GM23338 (cell line): ENCODE data around the gene AP4E1. TPM values are rescaled to one million over a fixed set of nuclear protein-coding genes. Genes with fewer than 3 reads are reported as not detected.

ENCODE experiments used
- ATAC-seq: fragments of 200-7000 bp; cut with Tn5 transposase; 3 replicates; pipeline ENCODE4 v1.9.1; 2020
- DNase-seq: peaks from one replicate; pipeline ENCODE4 v3.0.0-alpha.2; 2015; ENCODE audit warnings: low spot score
- H2AFZ ChIP-seq: fragments of 200-600 bp; sonication (generic); 2 replicates; pipeline ENCODE4 v1.8.0; 2016; ENCODE audit warnings: antibody characterized with exemption, mild to moderate bottlenecking, moderate library complexity
- H3F3A ChIP-seq: fragments of 200-600 bp; sonication (generic); replicated peaks from 2 replicates; pipeline ENCODE4 v1.8.0; 2017; ENCODE audit warnings: antibody characterized with exemption, mixed run types, low read depth
- H3K27ac ChIP-seq: fragments of 200-600 bp; sonication (generic); 2 replicates; pipeline ENCODE4 v1.6.1; 2016; ENCODE audit warnings: low read depth
- H3K27me3 ChIP-seq: fragments of 200-600 bp; sonication (generic); 2 replicates; pipeline ENCODE4 v1.8.0; 2016; ENCODE audit warnings: mild to moderate bottlenecking, mixed run types, moderate library complexity; ENCODE audit not compliant: insufficient read depth
- H3K36me3 ChIP-seq: fragments of 200-600 bp; sonication (generic); 2 replicates; pipeline ENCODE4 v1.8.0; 2016; ENCODE audit warnings: mild to moderate bottlenecking; ENCODE audit not compliant: insufficient read depth
- H3K4me1 ChIP-seq: fragments of 200-600 bp; sonication (generic); 2 replicates; pipeline ENCODE4 v1.8.0; 2016; ENCODE audit warnings: mild to moderate bottlenecking, moderate library complexity; ENCODE audit not compliant: insufficient read depth
- H3K4me2 ChIP-seq: fragments of 200-600 bp; sonication (generic); 2 replicates; pipeline ENCODE4 v1.7.1; 2017; ENCODE audit warnings: mixed run types
- H3K4me3 ChIP-seq: fragments of 200-600 bp; sonication (generic); 2 replicates; pipeline ENCODE4 v1.6.1; 2016; ENCODE audit warnings: mixed run types
- H3K79me2 ChIP-seq: fragments of 200-600 bp; sonication (generic); replicated peaks from 2 replicates; pipeline ENCODE4 v1.8.0; 2017; ENCODE audit warnings: mild to moderate bottlenecking; ENCODE audit not compliant: insufficient read depth
- H3K9me2 ChIP-seq: fragments of 200-600 bp; sonication (generic); 2 replicates; pipeline ENCODE4 v1.8.0; 2017; ENCODE audit not compliant: insufficient read depth
- H4K20me1 ChIP-seq: fragments of 200-600 bp; sonication (generic); replicated peaks from 2 replicates; pipeline ENCODE4 v1.8.0; 2017; ENCODE audit warnings: mild to moderate bottlenecking; ENCODE audit not compliant: insufficient read depth
- H3K27ac Mint-ChIP-seq: 2 replicates; pipeline ENCODE4 v1.8.0; 2020; ENCODE audit warnings: inconsistent platforms, mild to moderate bottlenecking, moderate library complexity, mixed read lengths
- H3K27me3 Mint-ChIP-seq: 3 replicates; pipeline ENCODE4 v1.8.0; 2022; ENCODE audit warnings: low read depth, mild to moderate bottlenecking, moderate library complexity, mixed read lengths, inconsistent platforms; ENCODE audit not compliant: insufficient read depth, poor library complexity
- H3K36me3 Mint-ChIP-seq: 3 replicates; pipeline ENCODE4 v1.8.0; 2021; ENCODE audit warnings: low read depth, mild to moderate bottlenecking, inconsistent platforms, moderate library complexity, mixed read lengths
- H3K4me1 Mint-ChIP-seq: 3 replicates; pipeline ENCODE4 v1.8.0; 2020; ENCODE audit warnings: mild to moderate bottlenecking, inconsistent platforms, mixed read lengths
- H3K4me3 Mint-ChIP-seq: 3 replicates; pipeline ENCODE4 v1.8.0; 2021; ENCODE audit warnings: moderate library complexity, mild to moderate bottlenecking, inconsistent platforms, mixed read lengths
- H3K9me3 Mint-ChIP-seq: 3 replicates; pipeline ENCODE4 v1.8.0; 2020; ENCODE audit warnings: moderate library complexity, mild to moderate bottlenecking, inconsistent platforms, mixed read lengths
- CREB1 ChIP-seq: fragments of 250-450 bp; sonication (Bioruptor Pico); IDR thresholded peaks from 2 replicates; pipeline ENCODE4 v1.5.0; 2020; ENCODE audit warnings: low read depth, mild to moderate bottlenecking, moderate library complexity
- EZH2 ChIP-seq: fragments of 200-600 bp; sonication (generic); IDR thresholded peaks from one replicate; pipeline ENCODE4 v1.8.0; 2017; ENCODE audit warnings: antibody characterized with exemption, mild to moderate bottlenecking, low read depth; ENCODE audit not compliant: unreplicated experiment
- EZH2phosphoT487 ChIP-seq: fragments of 200-600 bp; sonication (generic); IDR thresholded peaks from one replicate; pipeline ENCODE4 v1.8.1; 2018; ENCODE audit warnings: antibody characterized with exemption; ENCODE audit not compliant: unreplicated experiment
- JUNB ChIP-seq: IDR thresholded peaks from one replicate; pipeline ENCODE4 v1.6.1; 2016; ENCODE audit warnings: antibody characterized with exemption; ENCODE audit not compliant: unreplicated experiment
- NANOG ChIP-seq: IDR thresholded peaks from 2 replicates; pipeline ENCODE4 v1.6.1; 2016; ENCODE audit warnings: antibody characterized with exemption, borderline replicate concordance
- POLR2AphosphoS5 ChIP-seq: IDR thresholded peaks from 2 replicates; pipeline ENCODE4 v1.6.1; 2016; ENCODE audit warnings: antibody characterized with exemption, low read depth
- STAT1 ChIP-seq: IDR thresholded peaks from one replicate; pipeline ENCODE4 v1.6.1; 2016; ENCODE audit warnings: antibody characterized with exemption; ENCODE audit not compliant: unreplicated experiment
- ZNF114 ChIP-seq: fragments of 250-450 bp; sonication (Bioruptor Pico); IDR thresholded peaks from 2 replicates; pipeline ENCODE4 v1.5.0; 2020; ENCODE audit warnings: mild to moderate bottlenecking, moderate library complexity
- ZNF331 ChIP-seq: fragments of 250-450 bp; sonication (Bioruptor Pico); IDR thresholded peaks from 2 replicates; pipeline ENCODE4 v1.5.0; 2020; ENCODE audit warnings: low read depth, mild to moderate bottlenecking, moderate library complexity
- polyA plus RNA-seq: library from polyadenylated mRNA; unstranded; fragments of >200 nt; fragmentation: Nextera tagmentation; extraction: Ambion mirVana; gene quantifications from 2 replicates; pipeline ENCODE4 v1.2.1, GENCODE V29; 2016
- total RNA-seq: library from RNA; depleted of rRNA; stranded (reverse); fragments of >200 nt; shearing (Covaris generic); gene quantifications from 2 replicates; pipeline ENCODE4 v1.2.3, GENCODE V29; 2014
- TF ChIP-seq, protein P1 (sequence below): IDR thresholded peaks from 2 replicates; pipeline ENCODE4 v1.6.1; 2016; ENCODE audit warnings: antibody characterized with exemption
- TF ChIP-seq, protein P2 (sequence below), 2 experiments: fragments of 200-600 bp in 1 of 2; sonication (generic) in 1 of 2; conservative IDR thresholded peaks; 2 replicates each; pipeline versions ENCODE4 v1.5.1 to v1.6.1; 2016 to 2017; ENCODE audit warnings: antibody characterized with exemption in 2 of 2, low read depth in 2 of 2, mild to moderate bottlenecking in 2 of 2, moderate library complexity in 1 of 2
- TF ChIP-seq, protein P3 (sequence below): IDR thresholded peaks from one replicate; pipeline ENCODE4 v1.6.1; 2018; ENCODE audit warnings: antibody characterized with exemption; ENCODE audit not compliant: unreplicated experiment
- TF ChIP-seq, protein P4 (sequence below): fragments of 250-450 bp; sonication (Bioruptor Pico); IDR thresholded peaks from 2 replicates; pipeline ENCODE4 v1.5.0; 2020; ENCODE audit warnings: mild to moderate bottlenecking, moderate library complexity

AP4E1 gene
- total and polyA plus RNA-seq, 2 experiments from 2014 or later, result 4.4 to 15.4 TPM

DNA sequence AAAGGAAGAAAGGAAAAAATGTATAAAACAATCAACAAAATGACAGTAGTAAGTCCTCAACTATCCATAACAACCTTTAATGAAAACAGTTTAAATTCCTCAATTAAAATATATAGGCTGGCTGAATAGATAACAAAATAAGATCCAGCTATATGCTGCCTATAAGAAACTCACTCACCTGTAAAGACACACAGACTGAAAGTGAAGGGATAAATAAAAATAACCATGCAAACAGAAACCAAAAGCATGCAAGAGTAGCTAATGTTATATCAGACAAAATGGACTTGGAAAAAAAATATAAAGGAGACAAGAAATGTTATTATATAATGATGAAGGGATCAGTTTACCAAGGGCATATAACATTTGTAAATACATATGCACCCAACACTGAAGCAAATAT, 51.2 kb downstream of the AP4E1 start:
- no peaks in the 10 kb centered on the region for H3K9me2 ChIP-seq
- Mint-ChIP-seq H3K9me3 (peaks cover 15% of the 10 kb centered on the region), H3K27me3 (no peaks in the 10 kb centered on the region), H3K4me1 (no peaks in the 10 kb centered on the region), H3K27ac (no peak overlapping the region), H3K4me3 (no peak overlapping the region), H3K36me3 (peaks cover 77% of the 10 kb centered on the region)
- no peak overlapping the region for H3K27ac ChIP-seq
- peaks cover 17% of the 10 kb centered on the region for H3K36me3 ChIP-seq
- no peaks in the 10 kb centered on the region for H3K4me1 ChIP-seq
- DNase-seq, result no peak
- no peak overlapping the region for H3K4me3 ChIP-seq
- H3K79me2 ChIP-seq, result no peaks in the 10 kb centered on the region
- H2AFZ ChIP-seq, result no peak overlapping the region
- H3K4me2 ChIP-seq, result no peak overlapping the region
- no peaks in the 10 kb centered on the region for H4K20me1 ChIP-seq
- no peaks in the 10 kb centered on the region for H3K27me3 ChIP-seq
- no peak for TF ChIP-seq ZNF114
- TF ChIP-seq, protein P1, sequence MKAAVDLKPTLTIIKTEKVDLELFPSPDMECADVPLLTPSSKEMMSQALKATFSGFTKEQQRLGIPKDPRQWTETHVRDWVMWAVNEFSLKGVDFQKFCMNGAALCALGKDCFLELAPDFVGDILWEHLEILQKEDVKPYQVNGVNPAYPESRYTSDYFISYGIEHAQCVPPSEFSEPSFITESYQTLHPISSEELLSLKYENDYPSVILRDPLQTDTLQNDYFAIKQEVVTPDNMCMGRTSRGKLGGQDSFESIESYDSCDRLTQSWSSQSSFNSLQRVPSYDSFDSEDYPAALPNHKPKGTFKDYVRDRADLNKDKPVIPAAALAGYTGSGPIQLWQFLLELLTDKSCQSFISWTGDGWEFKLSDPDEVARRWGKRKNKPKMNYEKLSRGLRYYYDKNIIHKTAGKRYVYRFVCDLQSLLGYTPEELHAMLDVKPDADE, result no peak
- no peak for TF ChIP-seq ZNF331 (CRISPR knock-in tag)
- TF ChIP-seq, protein P2, sequence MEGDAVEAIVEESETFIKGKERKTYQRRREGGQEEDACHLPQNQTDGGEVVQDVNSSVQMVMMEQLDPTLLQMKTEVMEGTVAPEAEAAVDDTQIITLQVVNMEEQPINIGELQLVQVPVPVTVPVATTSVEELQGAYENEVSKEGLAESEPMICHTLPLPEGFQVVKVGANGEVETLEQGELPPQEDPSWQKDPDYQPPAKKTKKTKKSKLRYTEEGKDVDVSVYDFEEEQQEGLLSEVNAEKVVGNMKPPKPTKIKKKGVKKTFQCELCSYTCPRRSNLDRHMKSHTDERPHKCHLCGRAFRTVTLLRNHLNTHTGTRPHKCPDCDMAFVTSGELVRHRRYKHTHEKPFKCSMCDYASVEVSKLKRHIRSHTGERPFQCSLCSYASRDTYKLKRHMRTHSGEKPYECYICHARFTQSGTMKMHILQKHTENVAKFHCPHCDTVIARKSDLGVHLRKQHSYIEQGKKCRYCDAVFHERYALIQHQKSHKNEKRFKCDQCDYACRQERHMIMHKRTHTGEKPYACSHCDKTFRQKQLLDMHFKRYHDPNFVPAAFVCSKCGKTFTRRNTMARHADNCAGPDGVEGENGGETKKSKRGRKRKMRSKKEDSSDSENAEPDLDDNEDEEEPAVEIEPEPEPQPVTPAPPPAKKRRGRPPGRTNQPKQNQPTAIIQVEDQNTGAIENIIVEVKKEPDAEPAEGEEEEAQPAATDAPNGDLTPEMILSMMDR (conservative IDR thresholded peaks at IDR 0.05; ENCODE audit: low read depth in 2 of 2), result no peak
- TF ChIP-seq EZH2, result no peak
- TF ChIP-seq, protein P3, sequence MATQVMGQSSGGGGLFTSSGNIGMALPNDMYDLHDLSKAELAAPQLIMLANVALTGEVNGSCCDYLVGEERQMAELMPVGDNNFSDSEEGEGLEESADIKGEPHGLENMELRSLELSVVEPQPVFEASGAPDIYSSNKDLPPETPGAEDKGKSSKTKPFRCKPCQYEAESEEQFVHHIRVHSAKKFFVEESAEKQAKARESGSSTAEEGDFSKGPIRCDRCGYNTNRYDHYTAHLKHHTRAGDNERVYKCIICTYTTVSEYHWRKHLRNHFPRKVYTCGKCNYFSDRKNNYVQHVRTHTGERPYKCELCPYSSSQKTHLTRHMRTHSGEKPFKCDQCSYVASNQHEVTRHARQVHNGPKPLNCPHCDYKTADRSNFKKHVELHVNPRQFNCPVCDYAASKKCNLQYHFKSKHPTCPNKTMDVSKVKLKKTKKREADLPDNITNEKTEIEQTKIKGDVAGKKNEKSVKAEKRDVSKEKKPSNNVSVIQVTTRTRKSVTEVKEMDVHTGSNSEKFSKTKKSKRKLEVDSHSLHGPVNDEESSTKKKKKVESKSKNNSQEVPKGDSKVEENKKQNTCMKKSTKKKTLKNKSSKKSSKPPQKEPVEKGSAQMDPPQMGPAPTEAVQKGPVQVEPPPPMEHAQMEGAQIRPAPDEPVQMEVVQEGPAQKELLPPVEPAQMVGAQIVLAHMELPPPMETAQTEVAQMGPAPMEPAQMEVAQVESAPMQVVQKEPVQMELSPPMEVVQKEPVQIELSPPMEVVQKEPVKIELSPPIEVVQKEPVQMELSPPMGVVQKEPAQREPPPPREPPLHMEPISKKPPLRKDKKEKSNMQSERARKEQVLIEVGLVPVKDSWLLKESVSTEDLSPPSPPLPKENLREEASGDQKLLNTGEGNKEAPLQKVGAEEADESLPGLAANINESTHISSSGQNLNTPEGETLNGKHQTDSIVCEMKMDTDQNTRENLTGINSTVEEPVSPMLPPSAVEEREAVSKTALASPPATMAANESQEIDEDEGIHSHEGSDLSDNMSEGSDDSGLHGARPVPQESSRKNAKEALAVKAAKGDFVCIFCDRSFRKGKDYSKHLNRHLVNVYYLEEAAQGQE, result no peak
- no peak for TF ChIP-seq CREB1 (CRISPR knock-in tag)
- no peak for TF ChIP-seq JUNB
- TF ChIP-seq, protein P4, sequence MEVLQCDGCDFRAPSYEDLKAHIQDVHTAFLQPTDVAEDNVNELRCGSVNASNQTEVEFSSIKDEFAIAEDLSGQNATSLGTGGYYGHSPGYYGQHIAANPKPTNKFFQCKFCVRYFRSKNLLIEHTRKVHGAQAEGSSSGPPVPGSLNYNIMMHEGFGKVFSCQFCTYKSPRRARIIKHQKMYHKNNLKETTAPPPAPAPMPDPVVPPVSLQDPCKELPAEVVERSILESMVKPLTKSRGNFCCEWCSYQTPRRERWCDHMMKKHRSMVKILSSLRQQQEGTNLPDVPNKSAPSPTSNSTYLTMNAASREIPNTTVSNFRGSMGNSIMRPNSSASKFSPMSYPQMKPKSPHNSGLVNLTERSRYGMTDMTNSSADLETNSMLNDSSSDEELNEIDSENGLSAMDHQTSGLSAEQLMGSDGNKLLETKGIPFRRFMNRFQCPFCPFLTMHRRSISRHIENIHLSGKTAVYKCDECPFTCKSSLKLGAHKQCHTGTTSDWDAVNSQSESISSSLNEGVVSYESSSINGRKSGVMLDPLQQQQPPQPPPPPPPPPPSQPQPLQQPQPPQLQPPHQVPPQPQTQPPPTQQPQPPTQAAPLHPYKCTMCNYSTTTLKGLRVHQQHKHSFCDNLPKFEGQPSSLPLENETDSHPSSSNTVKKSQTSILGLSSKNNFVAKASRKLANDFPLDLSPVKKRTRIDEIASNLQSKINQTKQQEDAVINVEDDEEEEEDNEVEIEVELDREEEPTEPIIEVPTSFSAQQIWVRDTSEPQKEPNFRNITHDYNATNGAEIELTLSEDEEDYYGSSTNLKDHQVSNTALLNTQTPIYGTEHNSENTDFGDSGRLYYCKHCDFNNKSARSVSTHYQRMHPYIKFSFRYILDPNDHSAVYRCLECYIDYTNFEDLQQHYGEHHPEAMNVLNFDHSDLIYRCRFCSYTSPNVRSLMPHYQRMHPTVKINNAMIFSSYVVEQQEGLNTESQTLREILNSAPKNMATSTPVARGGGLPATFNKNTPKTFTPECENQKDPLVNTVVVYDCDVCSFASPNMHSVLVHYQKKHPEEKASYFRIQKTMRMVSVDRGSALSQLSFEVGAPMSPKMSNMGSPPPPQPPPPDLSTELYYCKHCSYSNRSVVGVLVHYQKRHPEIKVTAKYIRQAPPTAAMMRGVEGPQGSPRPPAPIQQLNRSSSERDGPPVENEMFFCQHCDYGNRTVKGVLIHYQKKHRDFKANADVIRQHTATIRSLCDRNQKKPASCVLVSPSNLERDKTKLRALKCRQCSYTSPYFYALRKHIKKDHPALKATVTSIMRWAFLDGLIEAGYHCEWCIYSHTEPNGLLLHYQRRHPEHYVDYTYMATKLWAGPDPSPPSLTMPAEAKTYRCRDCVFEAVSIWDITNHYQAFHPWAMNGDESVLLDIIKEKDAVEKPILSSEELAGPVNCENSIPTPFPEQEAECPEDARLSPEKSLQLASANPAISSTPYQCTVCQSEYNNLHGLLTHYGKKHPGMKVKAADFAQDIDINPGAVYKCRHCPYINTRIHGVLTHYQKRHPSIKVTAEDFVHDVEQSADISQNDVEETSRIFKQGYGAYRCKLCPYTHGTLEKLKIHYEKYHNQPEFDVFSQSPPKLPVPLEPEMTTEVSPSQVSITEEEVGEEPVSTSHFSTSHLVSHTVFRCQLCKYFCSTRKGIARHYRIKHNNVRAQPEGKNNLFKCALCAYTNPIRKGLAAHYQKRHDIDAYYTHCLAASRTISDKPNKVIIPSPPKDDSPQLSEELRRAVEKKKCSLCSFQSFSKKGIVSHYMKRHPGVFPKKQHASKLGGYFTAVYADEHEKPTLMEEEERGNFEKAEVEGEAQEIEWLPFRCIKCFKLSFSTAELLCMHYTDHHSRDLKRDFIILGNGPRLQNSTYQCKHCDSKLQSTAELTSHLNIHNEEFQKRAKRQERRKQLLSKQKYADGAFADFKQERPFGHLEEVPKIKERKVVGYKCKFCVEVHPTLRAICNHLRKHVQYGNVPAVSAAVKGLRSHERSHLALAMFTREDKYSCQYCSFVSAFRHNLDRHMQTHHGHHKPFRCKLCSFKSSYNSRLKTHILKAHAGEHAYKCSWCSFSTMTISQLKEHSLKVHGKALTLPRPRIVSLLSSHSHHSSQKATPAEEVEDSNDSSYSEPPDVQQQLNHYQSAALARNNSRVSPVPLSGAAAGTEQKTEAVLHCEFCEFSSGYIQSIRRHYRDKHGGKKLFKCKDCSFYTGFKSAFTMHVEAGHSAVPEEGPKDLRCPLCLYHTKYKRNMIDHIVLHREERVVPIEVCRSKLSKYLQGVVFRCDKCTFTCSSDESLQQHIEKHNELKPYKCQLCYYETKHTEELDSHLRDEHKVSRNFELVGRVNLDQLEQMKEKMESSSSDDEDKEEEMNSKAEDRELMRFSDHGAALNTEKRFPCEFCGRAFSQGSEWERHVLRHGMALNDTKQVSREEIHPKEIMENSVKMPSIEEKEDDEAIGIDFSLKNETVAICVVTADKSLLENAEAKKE (CRISPR knock-in tag), result no peak
- no peak for TF ChIP-seq POLR2AphosphoS5
- no peak for TF ChIP-seq EZH2phosphoT487
- no peak for TF ChIP-seq STAT1
- TF ChIP-seq NANOG, result no peak
- no peak for ATAC-seq
- no peaks in the 10 kb centered on the region for H3F3A ChIP-seq
